SH-SY5Y (cell line): ENCODE results near the gene PRSS50.

Experiments
- GATA2 ChIP-seq: IDR thresholded peaks from 2 replicates; pipeline ENCODE4 v1.6.1; 2011; ENCODE audit warnings: mild to moderate bottlenecking, low read depth, low read length
- GATA3 ChIP-seq: IDR thresholded peaks from 2 replicates; pipeline ENCODE4 v1.6.1; 2011; ENCODE audit warnings: low read depth, mild to moderate bottlenecking, low read length, moderate library complexity

- TF ChIP-seq GATA2 (no peak), GATA3 (no peak)
These were observed 7.9 kb downstream of the PRSS50 start for GRCh38 chr3:46709721-46710120.
